K562 (cell line): ENCODE results near the gene RDH13. TPM values are rescaled to one million over a fixed set of nuclear protein-coding genes. Genes with fewer than 3 reads are reported as not detected.
"Not testable (repeated sequence)": the region's sequence is repeated elsewhere in the genome, so short reads cannot be mapped to it uniquely, and the experiment has no call there.

Source experiments
- ATAC-seq: fragments of 200-7000 bp; cut with Tn5 transposase; 3 replicates; pipeline ENCODE4 v1.9.1; 2020; ENCODE audit warnings: moderate library complexity
- BruUV-seq: library from RNA; stranded (reverse); fragments of 400-500 nt; replicated peaks from 2 replicates; lab custom pipeline; 2021; lab: Mats Ljungman, UMichigan
- CTCF ChIA-PET: fragments of 300-600 bp; formaldehyde crosslinking; extraction: SDS; loops from one replicate; lab custom pipeline; 2021; ENCODE audit warnings: low intra/inter-chr PET ratio; lab: Yijun Ruan, JAX
- POLR2A ChIA-PET: fragments of 300-600, 350-650 bp; sonication (Branson Sonifier 250); formaldehyde crosslinking; extraction: SDS; loops from one replicate; lab custom pipeline; 2021; ENCODE audit warnings: antibody characterized with exemption, inconsistent platforms; lab: Yijun Ruan, JAX
- DNase-seq, 4 experiments: peaks; one replicate each; pipeline versions ENCODE4 v3.0.0 to v3.0.0-alpha.2; 2011 to 2018; ENCODE audit warnings: low spot score in 3 of 4, mixed read lengths in 3 of 4; ENCODE audit errors: extremely low read depth in 1 of 4
- FAIRE-seq: peaks from 2 replicates; lab custom pipeline; 2011; peaks lifted over from hg19 to GRCh38; lab: Jason Lieb, UNC
- H2AFZ ChIP-seq: 2 replicates; pipeline ENCODE4 v1.6.0; 2011; ENCODE audit warnings: low read depth, low read length, control low read depth, inconsistent platforms
- H3K27ac ChIP-seq: fragments of 200-600 bp; 3 replicates; pipeline ENCODE4 v1.8.0; 2011; ENCODE audit warnings: low read depth, mild to moderate bottlenecking, control low read depth, inconsistent platforms, low read length, moderate library complexity, mixed read lengths; ENCODE audit errors: extremely low read depth
- H3K27me3 ChIP-seq, 2 experiments: fragments of 300-600 bp in 1 of 2; 2 replicates in 1 of 2; 3 replicates in 1 of 2; pipeline versions ENCODE4 v1.6.0 to v1.8.0; 2011; ENCODE audit warnings: inconsistent platforms in 2 of 2, low read length in 2 of 2, mild to moderate bottlenecking in 1 of 2, mixed read lengths in 1 of 2, moderate library complexity in 1 of 2; ENCODE audit not compliant: control insufficient read depth in 2 of 2, insufficient read depth in 2 of 2
- H3K36me3 ChIP-seq: fragments of 300-600 bp; 3 replicates; pipeline ENCODE4 v1.8.0; 2011; ENCODE audit warnings: mild to moderate bottlenecking, low read length, inconsistent platforms; ENCODE audit not compliant: control insufficient read depth, insufficient read depth
- H3K4me1 ChIP-seq, 2 experiments: fragments of 200-600 bp in 1 of 2; replicated peaks in 1 of 2; 2 replicates in 1 of 2; 3 replicates in 1 of 2; pipeline versions ENCODE4 v1.5.1 to v1.8.0; 2011; ENCODE audit warnings: inconsistent platforms in 2 of 2, low read length in 2 of 2, mild to moderate bottlenecking in 1 of 2, mixed read lengths in 1 of 2, moderate library complexity in 1 of 2; ENCODE audit not compliant: control insufficient read depth in 2 of 2, insufficient read depth in 2 of 2
- H3K4me2 ChIP-seq: 2 replicates; pipeline ENCODE4 v1.6.1; 2011; ENCODE audit warnings: low read length, control low read depth, inconsistent platforms, mixed read lengths; ENCODE audit not compliant: insufficient read depth
- H3K4me3 ChIP-seq: fragments of 200-600 bp; sonication (generic), shearing (Covaris generic); 2 replicates; pipeline ENCODE4 v1.5.1; 2016; ENCODE audit warnings: control low read depth, inconsistent platforms
- H3K79me2 ChIP-seq: fragments of 200-600 bp; 3 replicates; pipeline ENCODE4 v1.8.0; 2011; ENCODE audit warnings: low read length, inconsistent platforms; ENCODE audit not compliant: control insufficient read depth, insufficient read depth
- H3K9ac ChIP-seq, 2 experiments: 2 replicates each; pipeline versions ENCODE4 v1.6.0 to v1.6.1; 2011; ENCODE audit warnings: low read depth in 2 of 2, low read length in 2 of 2, control low read depth in 1 of 2, inconsistent platforms in 1 of 2, mild to moderate bottlenecking in 1 of 2, mixed read lengths in 1 of 2; ENCODE audit not compliant: insufficient read depth in 1 of 2
- H3K9me1 ChIP-seq: one replicate; pipeline ENCODE4 v1.6.0; 2011; ENCODE audit warnings: inconsistent platforms, mild to moderate bottlenecking, low read length, moderate library complexity; ENCODE audit not compliant: control insufficient read depth, insufficient read depth
- H3K9me3 ChIP-seq: replicated peaks from 2 replicates; pipeline ENCODE4 v1.5.1; 2011; ENCODE audit warnings: low read depth, low read length, inconsistent platforms; ENCODE audit not compliant: control insufficient read depth, insufficient read depth
- H4K20me1 ChIP-seq: replicated peaks from 2 replicates; pipeline ENCODE4 v1.6.1; 2011; ENCODE audit warnings: low read length, inconsistent platforms, mixed read lengths; ENCODE audit not compliant: control insufficient read depth, insufficient read depth
- CEBPB ChIP-seq: fragments of 450-650 bp; IDR thresholded peaks from 2 replicates; pipeline ENCODE4 v1.6.1; 2016; ENCODE audit warnings: missing genetic modification characterization, missing compliant biosample characterization
- CEBPG ChIP-seq, 3 experiments: fragments of 200-800 bp in 1 of 3; sonication (Bioruptor generic) in 1 of 3; sonication (generic) in 1 of 3; formaldehyde crosslinking in 1 of 3; IDR thresholded peaks in 2 of 3; conservative IDR thresholded peaks in 1 of 3; 2 replicates each; pipeline versions ENCODE4 v1.6.1 to v1.8.0; 2016 to 2022; ENCODE audit warnings: missing compliant biosample characterization in 2 of 3, missing genetic modification characterization in 2 of 3, mild to moderate bottlenecking in 1 of 3, missing genetic modification reagents in 1 of 3
- CXXC5 ChIP-seq: fragments of 250-450 bp; sonication (Bioruptor Pico); IDR thresholded peaks from 2 replicates; pipeline ENCODE4 v1.8.0; 2022; ENCODE audit warnings: inconsistent platforms, mild to moderate bottlenecking, moderate library complexity
- ETV6 ChIP-seq, 3 experiments: fragments of 150-350 bp in 1 of 3; sonication (generic) in 1 of 3; formaldehyde crosslinking in 1 of 3; IDR thresholded peaks; 2 replicates each; pipeline versions ENCODE4 v1.6.1 to v1.8.0; 2014 to 2022; ENCODE audit warnings: borderline replicate concordance in 2 of 3, low read depth in 2 of 3, antibody characterized with exemption in 1 of 3, low read length in 1 of 3, mild to moderate bottlenecking in 1 of 3, missing genetic modification reagents in 1 of 3
- FOXK2 ChIP-seq, 2 experiments: fragments of 450-650 bp; IDR thresholded peaks in 1 of 2; conservative IDR thresholded peaks in 1 of 2; 2 replicates each; pipeline ENCODE4 v1.6.1; 2016; ENCODE audit warnings: low read depth in 2 of 2, mild to moderate bottlenecking in 1 of 2
- HDAC1 ChIP-seq, 2 experiments: fragments of 450-650 bp; IDR thresholded peaks; 2 replicates each; pipeline ENCODE4 v1.6.1; 2016 to 2017; ENCODE audit warnings: inconsistent platforms in 1 of 2, mild to moderate bottlenecking in 1 of 2, moderate library complexity in 1 of 2
- KLF1 ChIP-seq: fragments of 450-650 bp; IDR thresholded peaks from 2 replicates; pipeline ENCODE4 v1.6.1; 2016; ENCODE audit warnings: missing genetic modification characterization, missing compliant biosample characterization
- KLF6 ChIP-seq: fragments of 250-450 bp; sonication (Bioruptor Pico); IDR thresholded peaks from 2 replicates; pipeline ENCODE4 v1.4.0; 2020; ENCODE audit warnings: mild to moderate bottlenecking, moderate library complexity, borderline replicate concordance
- POLR2A ChIP-seq: fragments of 450-650 bp; conservative IDR thresholded peaks from 2 replicates; pipeline ENCODE4 v1.6.1; 2016
- RBFOX2 ChIP-seq: fragments of 200-400 bp; formaldehyde crosslinking; IDR thresholded peaks from 2 replicates; pipeline ENCODE4 v1.6.1; 2017; ENCODE audit warnings: low read depth, mild to moderate bottlenecking, low read length, moderate library complexity
- SUPT5H ChIP-seq: fragments of 450-650 bp; IDR thresholded peaks from 2 replicates; pipeline ENCODE4 v1.6.1; 2016
- ZNF12 ChIP-seq: sonication (generic); formaldehyde crosslinking; IDR thresholded peaks from 2 replicates; pipeline ENCODE4 v1.4.0; 2020; ENCODE audit warnings: mild to moderate bottlenecking, missing genetic modification reagents
- ZNF263 ChIP-seq: sonication (generic); formaldehyde crosslinking; IDR thresholded peaks from 2 replicates; pipeline ENCODE4 v1.8.0; 2022; ENCODE audit warnings: mild to moderate bottlenecking, missing genetic modification reagents, borderline replicate concordance
- WGBS: fragments of 100-300 bp; shearing (Covaris generic); methylation state at CpG from one replicate; pipeline ENCODE4 v1.1.6; 2016; ENCODE audit warnings: low coverage, mixed read lengths; ENCODE audit not compliant: insufficient coverage; ENCODE audit errors: missing lambda C conversion rate; 5-methylcytosine and 5-hydroxymethylcytosine counted together
- in situ Hi-C: fragments of 300-500 bp; cut with MboI; formaldehyde crosslinking; loops from 4 replicates; pipeline ENCODE4 v1.15.0; 2018; ENCODE audit warnings: inconsistent platforms, mixed read lengths
- intact Hi-C: fragments of 100-400 bp; cut with micrococcal nuclease; formaldehyde crosslinking; loops from 2 replicates; pipeline ENCODE4 v1.14.2; 2022
- polyA plus RNA-seq, 8 experiments: library from polyadenylated mRNA; depleted of rRNA in 4 of 8; stranded (reverse) in 5 of 8; unstranded in 3 of 8; fragments of >200 nt; fragmentation: Nextera tagmentation in 2 of 8; fragmentation: Illumina TruSeq in 1 of 8; extraction: Ambion mirVana in 2 of 8; extraction: Trizol in 1 of 8; gene quantifications; 2 replicates each; pipeline versions ENCODE4 v1.2.1 to v1.2.3, GENCODE V29; 2011 to 2014; ENCODE audit warnings: inconsistent platforms in 1 of 8, missing spikeins in 1 of 8
- total RNA-seq, 7 experiments: library from RNA; depleted of rRNA in 6 of 7; stranded (reverse); fragments of >200 nt in 6 of 7; fragmentation: Illumina TruSeq in 2 of 7; extraction: Trizol in 2 of 7; gene quantifications; 2 replicates each; pipeline versions ENCODE4 v1.2.1 to v1.2.3, GENCODE V29; 2011 to 2021; ENCODE audit warnings: low replicate concordance in 1 of 7

Gene RDH13
- total and polyA plus RNA-seq, 9 of the 15 experiments (the other 6 are each of a cell fraction or from before 2014, with no cell fraction given): 7.5 to 70.3 (median 39.5) TPM

- H3K27me3 ChIP-seq, H3K4me3 ChIP-seq, BruUV-seq, H3K9ac ChIP-seq, H3K27ac ChIP-seq, CTCF ChIA-PET, H3K4me2 ChIP-seq, FAIRE-seq, H3K4me1 ChIP-seq, ATAC-seq, intact Hi-C loops, POLR2A ChIA-PET, in situ Hi-C loops, H4K20me1 ChIP-seq, H3K9me3 ChIP-seq, H3K9me1 ChIP-seq, DNase-seq, H2AFZ ChIP-seq: not testable (repeated sequence)
- WGBS: 15% methylated on average over 5 of the region's 7 CpGs
- Histone ChIP-seq H3K36me3 (peaks cover 17% of the 10 kb centered on the region; the same call in 2 of the 3 replicates), H3K79me2 (peaks cover 72% of the 10 kb centered on the region)
- TF ChIP-seq ZNF263 (peak; percentile 53; the same call in 1 of the 2 replicates), SUPT5H (0 out of 2 replicates have a peak, but pooled peaks have one; percentile 36), POLR2A (peak; percentile 35; the same call in 1 of the 2 replicates)
Measured at GRCh38 chr19:55010561-55010960, 52.4 kb downstream of the RDH13 start.

- FAIRE-seq; CTCF ChIA-PET; H3K4me1 ChIP-seq; ATAC-seq; H4K20me1 ChIP-seq; H3K9me1 ChIP-seq; H3K27ac ChIP-seq; intact Hi-C loops; in situ Hi-C loops; BruUV-seq; H3K36me3 ChIP-seq; H2AFZ ChIP-seq; H3K27me3 ChIP-seq; H3K9me3 ChIP-seq; POLR2A ChIA-PET; TF ChIP-seq ETV6 (CRISPR knock-in tag; IDR thresholded peaks at IDR 0.05; ENCODE audit: borderline replicate concordance): not testable (repeated sequence)
- Histone ChIP-seq H3K9ac (peak overlapping the region in 1 of 2 experiments; percentile 34; a peak in 1 of 4 replicates), H3K4me2 (peak overlapping the region; percentile 65), H3K4me3 (peak overlapping the region; percentile 24; the same call in 1 of the 2 replicates), H3K79me2 (peaks cover 54% of the 10 kb centered on the region)
- TF ChIP-seq CEBPG (CRISPR knock-in tag; IDR thresholded peaks at IDR 0.05) (peak; percentile 64; the same call in 1 of the 2 replicates), CEBPG (tag; conservative IDR thresholded peaks at IDR 0.05 in 1 of 2, IDR thresholded peaks at IDR 0.05 in 1 of 2) (peak in 1 of 2 experiments; percentile 28; a peak in 1 of 4 replicates), HDAC1 (IDR thresholded peaks at IDR 0.05) (0 out of 4 replicates have a peak, but pooled peaks of 1 of the 2 experiments have one; percentile 16), KLF6 (CRISPR knock-in tag) (peak; percentile 45; the same call in 1 of the 2 replicates), KLF1 (0 out of 2 replicates have a peak, but pooled peaks have one; percentile 36), FOXK2 (conservative IDR thresholded peaks at IDR 0.05 in 1 of 2, IDR thresholded peaks at IDR 0.05 in 1 of 2; ENCODE audit: low read depth in 2 of 2) (peak in 1 of 2 experiments; percentile 39; a peak in 1 of 4 replicates), ZNF12 (CRISPR knock-in tag) (peak; percentile 82), RBFOX2 (0 out of 2 replicates have a peak, but pooled peaks have one; percentile 18), CXXC5 (CRISPR knock-in tag) (peak; percentile 29; the same call in 1 of the 2 replicates), ETV6 (IDR thresholded peaks at IDR 0.05; ENCODE audit: borderline replicate concordance in 1 of 2, low read depth in 2 of 2, low read length in 1 of 2) (peak in 1 of 2 experiments; percentile 58; a peak in 1 of 4 replicates), CEBPB (peak; percentile 91)
- peak in 1 of 4 experiments; percentile 20 for DNase-seq
- 3% methylated on average over 7 of the region's 7 CpGs for WGBS
Measured at GRCh38 chr19:55008781-55009180, 54.2 kb downstream of the RDH13 start.
